Skeletal muscle cell (primary cell): ENCODE measurements around the gene CAMK2B.

Experiments
- DNase-seq: peaks from one replicate; pipeline ENCODE4 v3.0.0-alpha.2; 2010; ENCODE audit warnings: low read depth
- H3K4me3 ChIP-seq: 2 replicates; pipeline ENCODE4 v1.5.1; 2011; ENCODE audit warnings: low read depth, mild to moderate bottlenecking, control low read depth, low read length, moderate library complexity

The CAMK2B gene

DNA sequence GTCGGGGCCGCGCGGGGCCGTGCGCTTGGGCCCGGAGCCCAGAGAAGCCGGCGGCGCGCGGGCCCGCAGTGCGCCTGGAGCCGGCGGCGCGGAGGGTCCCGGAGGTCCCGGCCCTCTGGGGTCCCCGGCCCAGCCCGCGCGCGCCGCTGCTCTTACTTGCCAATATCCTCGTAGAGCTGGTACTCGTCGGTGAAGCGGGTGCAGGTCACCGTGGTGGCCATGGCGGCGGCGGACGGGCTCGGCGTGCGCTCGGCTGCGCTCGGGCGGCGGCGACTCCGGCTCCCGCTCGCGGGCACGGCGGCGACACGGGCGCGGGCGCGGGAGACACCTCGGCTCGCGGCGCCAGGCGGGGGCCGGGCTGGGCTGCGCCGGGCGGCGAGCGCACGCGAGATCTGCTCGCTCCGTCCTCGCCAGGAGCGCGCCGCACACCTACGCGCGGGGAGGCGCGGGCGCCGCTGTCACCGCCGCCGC, at the start of gene CAMK2B:
TSS of gene CAMK2B (minus strand) at position 394 of the 471 bp plus-strand sequence. CDS start at position 221, 173 bp downstream.
- peak within 1 kb of the TSS; percentile 31 for H3K4me3 ChIP-seq
- DNase-seq, result no peak

DNA sequence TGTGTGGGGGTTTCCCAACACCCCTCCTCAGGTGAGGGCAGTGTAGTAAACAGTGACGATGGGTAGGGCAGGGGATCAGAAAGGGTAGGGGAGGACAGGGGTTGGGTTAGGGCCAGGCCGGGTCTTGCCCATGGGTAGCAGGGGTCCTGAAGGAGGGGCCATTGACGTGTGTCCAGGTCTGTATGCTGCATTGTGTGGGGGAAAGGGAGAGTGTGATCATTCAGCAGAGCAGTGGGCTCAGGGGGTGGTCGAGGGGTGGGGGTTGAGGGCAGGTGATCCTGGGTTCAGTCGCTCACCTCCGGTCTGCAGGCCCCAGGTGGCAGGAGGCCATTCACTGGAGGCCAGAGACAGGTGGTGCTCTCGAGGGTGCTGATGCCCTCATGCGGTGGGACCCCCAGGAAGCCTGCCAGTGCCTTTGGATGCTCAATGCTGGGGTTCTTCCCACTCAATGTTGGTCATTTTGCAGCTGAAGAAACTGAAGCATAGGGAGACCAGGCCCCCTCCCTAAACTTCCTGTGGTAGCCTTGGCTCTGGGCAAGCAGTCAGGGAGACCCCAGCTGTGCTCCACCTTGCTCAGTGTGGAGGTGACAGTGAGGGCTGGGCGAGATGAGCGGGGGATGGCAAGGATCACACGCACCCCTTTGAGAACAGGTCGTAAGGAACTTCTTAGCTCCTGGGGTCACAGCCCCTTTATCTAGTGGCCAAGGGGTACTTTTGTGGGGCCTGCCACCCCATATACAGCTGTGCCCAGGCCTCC, 48.8 kb upstream of the CAMK2B start:
- no peak overlapping the region for H3K4me3 ChIP-seq
- DNase-seq, result no peak

DNA sequence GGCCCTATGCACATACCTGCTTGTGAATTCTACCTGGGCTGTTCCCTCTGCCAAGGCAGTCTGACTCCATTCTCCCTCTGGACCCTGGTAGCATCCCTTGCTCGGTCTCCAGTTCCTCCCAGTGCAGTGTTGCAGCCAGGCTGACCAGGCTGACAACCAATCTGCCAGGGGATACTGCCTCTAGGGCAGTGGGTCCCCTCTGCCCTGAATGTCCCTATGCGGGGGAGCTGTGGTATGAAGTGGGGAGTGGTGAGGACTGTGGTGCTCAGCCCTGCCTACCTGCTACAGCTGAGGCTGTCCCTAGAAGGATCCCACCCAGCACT, 48.0 kb upstream of the CAMK2B start:
- no peak overlapping the region for H3K4me3 ChIP-seq
- DNase-seq, result no peak

DNA sequence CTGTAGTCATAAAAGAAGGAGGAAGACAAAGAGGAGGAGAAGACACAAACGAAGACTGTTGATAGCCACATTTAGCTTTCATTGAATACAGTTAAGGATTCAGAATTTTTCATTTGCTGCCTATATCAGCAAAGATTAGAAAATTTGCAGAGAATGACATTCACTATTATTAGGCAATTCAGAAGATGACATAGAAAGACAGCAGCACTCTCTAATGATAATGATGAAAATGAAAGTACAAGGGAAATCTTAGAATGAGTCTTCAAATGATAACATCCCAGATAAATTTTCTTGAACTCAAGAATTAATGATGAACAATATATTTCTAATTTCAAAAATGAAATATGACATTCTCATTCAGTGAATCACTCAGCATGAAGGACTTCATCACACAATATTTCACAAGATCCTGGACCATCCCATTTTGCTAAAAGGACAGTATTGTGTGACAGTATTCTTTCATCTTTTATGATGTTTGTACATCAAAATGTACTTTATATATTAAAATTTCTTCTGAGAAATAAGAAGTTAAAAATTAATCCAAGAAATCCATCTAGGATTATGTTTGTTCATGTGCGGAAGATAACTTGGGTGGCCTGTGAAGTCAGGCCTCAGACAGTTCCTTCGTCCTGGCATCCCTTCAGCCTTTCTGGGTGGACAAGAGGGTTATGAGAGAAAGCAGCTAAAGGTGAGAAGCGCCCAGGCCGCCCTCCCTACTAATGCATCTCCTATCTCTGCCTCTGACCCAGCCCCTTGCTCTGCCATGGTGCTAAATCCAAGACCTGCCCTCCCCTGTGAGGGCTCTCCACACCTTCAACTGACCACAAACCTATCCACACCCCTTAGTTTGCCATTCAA, 47.4 kb upstream of the CAMK2B start:
- DNase-seq, result no peak
- no peak overlapping the region for H3K4me3 ChIP-seq

DNA sequence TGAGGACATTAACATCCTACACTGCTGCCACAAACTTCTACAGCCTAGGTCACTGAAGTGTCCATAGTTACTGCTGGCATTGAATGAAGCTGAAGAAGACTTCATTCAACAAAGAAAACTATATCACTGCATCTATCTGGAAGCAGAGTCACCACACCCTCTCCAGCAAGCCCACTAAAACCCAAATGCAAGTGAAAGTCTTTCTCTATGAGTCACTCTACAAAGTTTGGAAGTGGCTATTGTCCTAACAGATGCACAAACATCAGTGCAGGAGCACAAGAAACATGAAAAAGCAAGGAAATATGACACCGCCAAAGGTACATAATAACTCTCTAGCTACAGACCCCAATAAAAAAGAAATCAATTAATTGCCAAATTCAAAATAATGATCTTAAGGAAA, 43.5 kb upstream of the CAMK2B start:
- H3K4me3 ChIP-seq, result no peak overlapping the region
- no peak for DNase-seq

DNA sequence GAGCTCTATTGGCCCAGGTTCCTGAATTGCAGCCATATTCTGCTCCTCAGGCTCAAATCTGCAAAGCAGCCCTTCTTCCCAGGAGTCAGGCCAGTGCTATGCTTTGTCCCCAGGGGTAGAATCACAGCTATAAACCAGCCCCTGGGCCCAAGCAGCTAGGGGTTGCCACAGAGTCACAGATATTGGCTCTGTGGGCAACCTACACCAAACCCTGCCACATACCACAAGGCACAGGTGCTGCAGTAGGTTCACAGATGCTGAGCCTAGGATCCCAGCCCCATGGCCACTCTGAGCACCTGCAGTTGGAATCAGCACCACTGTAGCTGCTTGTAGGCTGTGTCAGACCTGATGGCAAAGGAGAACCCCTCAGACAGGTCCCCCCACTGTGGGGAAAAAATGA, 43.1 kb upstream of the CAMK2B start:
- H3K4me3 ChIP-seq, result no peak overlapping the region
- DNase-seq, result no peak

DNA sequence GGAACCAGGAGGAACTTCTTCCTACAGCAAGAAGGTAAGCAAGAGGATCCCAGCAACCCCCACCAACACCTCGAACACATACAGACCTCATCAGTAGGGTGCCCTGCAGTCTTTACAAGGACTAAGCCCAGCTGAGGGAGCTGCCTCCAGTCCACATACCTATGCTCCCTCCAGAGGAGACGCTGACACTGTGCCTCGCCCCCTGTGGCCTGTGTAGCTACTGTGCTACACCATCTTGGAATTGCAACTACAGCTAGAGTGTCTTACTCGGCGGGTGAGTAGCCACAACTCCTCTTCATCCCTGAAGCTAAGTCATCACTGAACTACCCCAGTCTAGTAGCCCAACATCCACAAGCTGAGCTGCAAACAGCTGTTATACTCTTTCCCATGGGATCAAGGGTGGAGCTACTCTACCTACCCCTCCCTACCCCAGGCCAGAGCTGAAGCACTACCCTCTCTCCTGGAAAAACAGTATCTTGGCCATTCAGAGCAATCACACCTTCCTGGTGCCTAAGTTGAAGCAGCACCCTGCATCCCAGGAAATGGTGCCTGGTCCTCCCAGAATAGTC, 42.2 kb upstream of the CAMK2B start:
- no peak for DNase-seq
- H3K4me3 ChIP-seq, result no peak overlapping the region

DNA sequence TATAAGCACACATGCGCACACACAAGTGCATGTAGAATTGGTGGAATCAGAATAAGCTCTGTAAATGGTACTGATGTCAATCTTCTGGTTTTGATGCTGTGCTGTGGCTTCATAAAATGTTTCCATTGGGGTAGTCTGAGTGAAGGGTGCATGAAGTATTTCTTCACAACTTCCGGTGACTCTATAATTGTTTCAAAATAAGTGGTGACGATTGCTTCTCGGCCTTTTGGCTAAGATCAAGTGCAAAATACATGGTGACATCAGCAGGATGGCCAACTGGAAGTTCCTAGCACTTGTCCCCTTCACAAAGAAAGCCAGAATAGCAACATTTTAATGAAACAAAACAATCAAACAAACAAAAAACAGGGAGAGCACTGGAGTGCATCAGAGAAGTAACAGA, 41.6 kb upstream of the CAMK2B start:
- H3K4me3 ChIP-seq, result no peak overlapping the region
- no peak for DNase-seq

DNA sequence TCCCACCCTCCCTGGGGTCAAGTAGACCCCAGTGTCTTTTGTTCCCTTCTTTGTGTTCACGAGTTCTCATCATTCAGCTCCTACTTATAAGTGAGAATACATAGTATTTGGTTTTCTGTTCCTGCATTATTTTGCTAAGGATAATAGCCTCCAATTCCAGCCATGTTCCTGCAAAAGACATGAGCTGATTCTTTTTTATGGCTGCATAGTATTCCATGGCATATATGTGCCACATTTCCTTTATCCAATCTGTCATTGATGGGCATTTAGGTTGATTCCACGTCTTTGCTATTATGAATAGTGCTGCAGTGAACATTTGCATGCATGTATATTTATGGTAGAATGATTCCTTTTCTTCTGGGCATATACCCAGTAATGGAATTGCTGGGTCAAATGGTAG, 28.3 kb upstream of the CAMK2B start:
- no peak for DNase-seq

DNA sequence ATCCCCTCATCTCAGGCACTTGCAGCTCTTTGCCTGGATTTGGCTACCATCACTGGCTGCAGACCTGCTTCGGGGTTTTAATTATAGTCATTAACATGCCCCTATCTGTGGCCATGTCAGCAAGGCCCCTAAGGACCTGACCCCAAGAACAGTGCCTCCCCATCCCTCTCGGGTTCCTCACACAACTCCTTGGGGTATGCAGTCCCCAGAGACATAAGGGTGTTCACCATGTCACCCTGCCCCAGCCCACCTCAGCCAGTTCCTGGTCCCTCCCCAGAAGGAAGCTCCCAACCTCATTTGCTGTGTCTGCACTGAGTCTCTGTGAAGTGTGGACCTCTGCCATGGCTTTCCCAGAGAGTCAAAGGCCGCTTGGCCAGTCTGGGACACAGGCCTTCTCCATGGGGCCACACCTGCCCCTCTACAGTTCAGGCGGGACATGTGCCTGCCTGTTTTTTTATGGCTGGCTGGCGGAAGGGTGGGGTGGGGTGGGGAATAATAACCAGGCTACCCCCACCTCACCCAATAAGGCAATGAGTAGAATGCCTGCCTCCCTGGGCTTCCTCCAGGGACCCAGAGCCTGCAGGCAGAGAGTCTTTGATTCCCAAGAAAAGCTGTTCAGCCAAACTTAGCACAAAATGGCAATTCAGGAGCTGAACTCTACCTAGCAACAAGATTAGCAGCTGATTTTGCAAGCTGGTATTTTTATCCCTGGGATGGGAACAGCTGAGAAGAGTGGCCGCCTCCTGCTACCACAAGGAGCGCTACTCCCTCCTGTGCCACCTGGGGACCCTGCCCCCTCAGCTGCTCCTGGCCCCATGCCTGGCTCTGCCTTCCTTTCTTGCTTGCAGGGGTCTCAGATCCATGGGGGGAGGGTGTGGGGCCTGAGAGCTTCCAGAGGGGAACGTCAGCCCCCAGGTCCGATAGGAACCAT, 23.7 kb upstream of the CAMK2B start:
- DNase-seq, result no peak
- no peak overlapping the region for H3K4me3 ChIP-seq

More for the DNA sequence above, 28.3 kb upstream of the CAMK2B start:
- no peak overlapping the region for H3K4me3 ChIP-seq

DNA sequence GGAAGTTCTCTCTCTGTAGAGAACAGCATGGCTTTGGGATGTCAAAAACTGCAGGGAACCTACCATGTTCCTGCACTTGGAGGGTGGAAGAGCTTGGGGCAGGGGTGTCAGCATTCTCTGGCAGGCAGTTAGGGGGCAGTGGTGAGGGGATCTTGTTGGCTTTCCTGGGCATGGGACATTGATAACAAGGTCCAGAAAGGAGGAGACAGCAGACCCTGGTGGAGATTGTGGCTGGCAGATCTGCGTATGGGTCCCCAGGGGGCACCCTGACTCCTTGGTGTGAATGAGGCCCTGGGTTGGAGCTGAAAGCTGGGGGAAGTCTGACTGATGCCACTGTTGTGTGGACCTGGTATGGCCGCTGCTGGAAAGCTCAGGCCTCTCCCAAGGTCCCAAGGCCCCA, 22.9 kb upstream of the CAMK2B start:
- H3K4me3 ChIP-seq, result no peak overlapping the region
- no peak for DNase-seq

DNA sequence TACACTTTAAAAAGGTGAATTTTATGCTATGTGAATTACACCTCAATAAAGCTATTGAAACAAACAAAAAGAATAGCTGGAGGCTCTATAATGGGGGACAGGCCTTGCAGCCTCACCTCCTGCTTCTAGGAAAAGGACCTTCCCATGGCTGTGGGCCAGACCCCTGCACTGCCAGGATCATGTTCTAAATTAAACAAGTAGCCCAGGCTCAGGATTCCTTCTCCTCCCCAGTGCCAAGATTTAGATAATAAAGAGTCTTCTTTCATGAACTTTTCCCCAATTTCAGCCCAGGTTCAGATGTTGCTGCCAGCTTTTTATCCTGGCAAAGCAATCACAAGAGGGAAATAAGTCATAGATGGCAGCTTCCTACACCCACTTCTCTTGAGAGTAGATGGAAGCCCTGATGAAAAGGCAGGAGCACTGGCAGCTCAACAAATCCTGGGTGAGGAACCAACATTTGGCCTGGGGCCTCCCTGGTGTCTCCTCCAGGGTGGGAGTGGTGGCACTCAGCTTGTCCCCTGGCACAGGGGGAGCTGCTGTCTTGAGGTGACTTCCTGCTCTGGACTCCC, 22.2 kb upstream of the CAMK2B start:
- DNase-seq, result no peak
- no peak overlapping the region for H3K4me3 ChIP-seq

DNA sequence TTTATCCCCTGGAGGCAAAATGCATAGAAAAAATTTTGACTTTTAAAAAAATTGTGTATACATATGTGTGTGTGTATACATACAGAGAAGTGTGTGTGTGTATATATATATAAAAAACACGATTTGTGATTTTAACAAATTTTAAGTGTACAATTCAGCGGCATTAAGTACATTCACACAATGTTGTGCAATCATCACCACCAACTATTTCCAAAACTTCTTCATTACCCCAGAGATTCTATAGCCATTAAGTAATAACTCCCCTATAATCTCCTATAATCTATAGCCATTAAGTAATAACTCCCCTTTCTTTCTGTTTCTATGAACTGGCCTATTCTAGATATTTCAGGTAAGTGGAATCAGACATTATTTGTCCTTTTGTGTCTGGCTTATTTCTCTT, 20.7 kb upstream of the CAMK2B start:
- H3K4me3 ChIP-seq, result no peak overlapping the region
- no peak for DNase-seq

DNA sequence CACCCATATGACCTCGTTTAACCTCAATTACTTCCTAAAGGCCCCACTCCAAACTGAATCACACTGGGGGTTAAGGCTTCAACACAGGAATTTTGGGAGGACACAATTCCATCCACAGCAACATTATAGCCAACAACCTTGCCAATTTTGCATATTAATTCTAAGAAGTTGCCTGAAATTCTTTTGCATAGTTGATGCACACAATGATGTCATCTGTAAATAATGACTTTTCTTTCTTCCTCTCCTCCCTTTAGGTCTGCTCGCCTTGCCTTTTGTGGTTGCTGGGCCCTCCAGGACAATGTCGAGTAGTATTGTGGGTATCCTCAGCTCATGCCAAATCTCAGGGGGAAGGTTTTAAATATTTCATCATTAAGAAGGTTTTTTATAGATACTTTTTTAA, 16.0 kb upstream of the CAMK2B start:
- H3K4me3 ChIP-seq, result no peak overlapping the region
- DNase-seq, result no peak

DNA sequence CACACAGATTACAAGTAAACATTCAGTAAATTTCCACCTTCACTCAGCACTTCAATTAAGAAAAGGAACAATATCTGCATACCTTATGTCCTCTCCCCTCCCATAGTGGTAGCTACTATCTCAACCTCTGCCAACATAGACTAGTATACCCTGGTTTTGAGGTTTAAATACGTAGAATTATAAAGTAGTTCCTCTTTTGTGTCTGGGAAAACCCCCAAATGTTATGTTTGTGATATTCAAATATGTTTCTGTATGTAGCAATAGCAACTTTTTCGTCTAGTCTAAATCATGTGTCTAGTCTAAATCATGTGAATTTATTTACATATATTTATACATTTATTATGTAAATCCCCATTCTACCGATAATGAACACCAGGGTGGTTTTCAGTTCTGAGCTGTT, 13.2 kb upstream of the CAMK2B start:
- DNase-seq, result no peak
- H3K4me3 ChIP-seq, result no peak overlapping the region

DNA sequence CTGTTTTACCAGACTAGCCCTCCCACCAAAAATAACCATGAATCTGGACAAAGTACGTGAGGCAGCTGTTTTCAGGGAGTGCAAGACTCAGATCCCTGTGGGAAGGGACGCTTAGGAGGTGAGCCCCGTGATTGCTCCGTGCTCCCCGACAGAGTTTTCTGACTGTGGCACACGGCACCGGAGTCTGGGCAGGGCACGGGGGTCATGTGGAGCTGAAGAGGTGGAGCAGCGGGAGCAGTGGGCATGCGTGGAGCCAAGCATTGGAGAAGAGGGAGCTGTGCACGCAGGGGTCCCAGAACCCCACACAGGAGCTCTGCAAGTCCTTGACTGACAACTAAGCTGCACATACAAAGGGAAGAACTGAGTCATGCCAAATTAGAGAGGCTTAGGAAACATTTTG, 11.1 kb upstream of the CAMK2B start:
- DNase-seq, result no peak
- H3K4me3 ChIP-seq, result no peak overlapping the region

DNA sequence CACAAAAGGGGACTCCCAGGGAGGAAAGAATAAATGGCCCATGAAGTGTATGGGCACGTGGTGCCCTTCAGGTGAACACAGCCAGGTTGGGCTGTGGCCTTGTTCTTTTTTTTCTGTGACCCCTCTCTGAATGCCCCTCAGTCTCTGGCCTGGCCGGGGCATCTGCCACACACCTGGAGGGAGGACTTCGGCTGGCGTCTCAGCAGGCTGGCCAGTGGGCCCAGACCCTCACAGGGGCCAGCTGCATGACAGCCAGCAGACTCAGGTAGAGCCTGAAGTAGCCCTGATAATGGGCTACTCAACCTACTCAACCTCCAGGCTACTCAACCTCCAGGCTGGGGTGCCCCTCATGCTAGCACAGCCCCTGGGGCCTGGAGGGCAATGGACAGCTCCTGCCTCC, 9.8 kb upstream of the CAMK2B start:
- H3K4me3 ChIP-seq, result no peak overlapping the region
- DNase-seq, result no peak

DNA sequence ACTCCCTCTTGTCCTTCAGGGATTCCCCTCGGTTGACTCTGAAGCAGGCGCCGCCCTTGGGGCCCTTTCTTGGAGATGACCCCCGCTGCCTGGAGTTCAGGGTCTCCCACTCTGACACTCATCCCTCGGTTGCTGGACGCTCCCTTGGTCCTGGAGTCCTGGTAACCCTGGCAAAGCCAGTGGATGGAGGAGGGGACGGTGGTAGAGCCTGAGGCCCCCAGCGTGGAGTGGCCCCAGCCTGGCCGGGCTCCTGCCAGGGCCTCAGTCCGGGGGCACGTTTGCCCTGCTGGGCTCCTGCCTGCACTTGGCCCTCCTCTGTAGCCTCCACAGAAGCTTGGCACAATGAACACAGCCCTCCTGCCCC, 9.3 kb upstream of the CAMK2B start:
- no peak for DNase-seq
- no peak overlapping the region for H3K4me3 ChIP-seq
